K562 (cell line): Measurements from ENCODE around the gene PSMB11. TPM values are rescaled to one million over a fixed set of nuclear protein-coding genes. Genes with fewer than 3 reads are reported as not detected.

Source experiments
- ARID2 ChIP-seq: fragments of 450-650 bp; IDR thresholded peaks from 2 replicates; pipeline ENCODE4 v1.6.1; 2017; ENCODE audit warnings: antibody characterized with exemption, mild to moderate bottlenecking
- BHLHE40 ChIP-seq: IDR thresholded peaks from 2 replicates; pipeline ENCODE4 v1.6.1; 2011; ENCODE audit warnings: low read length, improper control_type of control experiment
- CC2D1A ChIP-seq: fragments of 450-650 bp; IDR thresholded peaks from 2 replicates; pipeline ENCODE4 v1.6.1; 2017; ENCODE audit warnings: mild to moderate bottlenecking
- CTCFL ChIP-seq: IDR thresholded peaks from 2 replicates; pipeline ENCODE4 v1.6.1; 2011; ENCODE audit warnings: borderline replicate concordance, low read depth, mild to moderate bottlenecking, moderate library complexity, low read length; ENCODE audit not compliant: insufficient read depth, poor library complexity, severe bottlenecking
- FOXK1 ChIP-seq: sonication (generic); formaldehyde crosslinking; IDR thresholded peaks from 2 replicates; pipeline ENCODE4 v1.8.0; 2022; ENCODE audit warnings: missing genetic modification reagents, mild to moderate bottlenecking, borderline replicate concordance
- HDGF ChIP-seq: fragments of 450-650 bp; IDR thresholded peaks from 2 replicates; pipeline ENCODE4 v1.6.1; 2016
- NCOA6 ChIP-seq: fragments of 450-650 bp; IDR thresholded peaks from 2 replicates; pipeline ENCODE4 v1.6.1; 2017; ENCODE audit warnings: mild to moderate bottlenecking
- NRF1 ChIP-seq, 2 experiments: fragments of 450-650 bp; IDR thresholded peaks in 1 of 2; conservative IDR thresholded peaks in 1 of 2; 2 replicates each; pipeline ENCODE4 v1.6.1; 2014; ENCODE audit warnings: mild to moderate bottlenecking in 2 of 2
- RBBP5 ChIP-seq: fragments of 200-600 bp; sonication (generic); IDR thresholded peaks from 2 replicates; pipeline ENCODE4 v1.6.1; 2012; ENCODE audit warnings: borderline replicate concordance, mild to moderate bottlenecking, low read length, control low read depth, inconsistent platforms; ENCODE audit not compliant: insufficient read depth, poor library complexity, severe bottlenecking
- SMARCA5 ChIP-seq: fragments of 450-650 bp; IDR thresholded peaks from 2 replicates; pipeline ENCODE4 v1.6.1; 2016
- STAG1 ChIP-seq: sonication (generic); formaldehyde crosslinking; IDR thresholded peaks from 2 replicates; pipeline ENCODE4 v1.5.0; 2020; ENCODE audit warnings: missing genetic modification reagents, borderline replicate concordance
- TFAM ChIP-seq: fragments of 250-450 bp; sonication (Bioruptor Pico); conservative IDR thresholded peaks from 2 replicates; pipeline ENCODE4 v1.5.0; 2021; ENCODE audit warnings: mild to moderate bottlenecking, moderate library complexity
- YY1 ChIP-seq, 3 experiments: IDR thresholded peaks; 2 replicates each; pipeline ENCODE4 v1.6.1; 2011; ENCODE audit warnings: low read length in 2 of 3, mild to moderate bottlenecking in 2 of 3, moderate library complexity in 2 of 3, borderline replicate concordance in 1 of 3, control low read depth in 1 of 3, low read depth in 1 of 3; ENCODE audit not compliant: insufficient read depth in 3 of 3, insufficient replicate concordance in 2 of 3, control insufficient read depth in 1 of 3, insufficient read length in 1 of 3; ENCODE audit errors: extremely low read depth in 1 of 3
- ZFP36 ChIP-seq: fragments of 150-350 bp; IDR thresholded peaks from 2 replicates; pipeline ENCODE4 v1.6.1; 2018; ENCODE audit warnings: low read length, low read depth; ENCODE audit not compliant: partially characterized antibody
- ZNF146 ChIP-seq: IDR thresholded peaks from one replicate; pipeline ENCODE4 v1.6.1; 2018; ENCODE audit warnings: missing compliant biosample characterization; ENCODE audit not compliant: unreplicated experiment
- ZNF253 ChIP-seq: fragments of 250-450 bp; sonication (Bioruptor Pico); conservative IDR thresholded peaks from 2 replicates; pipeline ENCODE4 v1.6.1; 2021; ENCODE audit warnings: mild to moderate bottlenecking
- ZNF436 ChIP-seq: fragments of 250-450, 450-650 bp; sonication (Bioruptor Pico); formaldehyde crosslinking; IDR thresholded peaks from 2 replicates; pipeline ENCODE4 v1.7.0; 2020; ENCODE audit warnings: mild to moderate bottlenecking
- polyA plus RNA-seq, 8 experiments: library from polyadenylated mRNA; depleted of rRNA in 4 of 8; stranded (reverse) in 5 of 8; unstranded in 3 of 8; fragments of >200 nt; fragmentation: Nextera tagmentation in 2 of 8; fragmentation: Illumina TruSeq in 1 of 8; extraction: Ambion mirVana in 2 of 8; extraction: Trizol in 1 of 8; gene quantifications; 2 replicates each; pipeline versions ENCODE4 v1.2.1 to v1.2.3, GENCODE V29; 2011 to 2014; ENCODE audit warnings: inconsistent platforms in 1 of 8, missing spikeins in 1 of 8
- total RNA-seq, 7 experiments: library from RNA; depleted of rRNA in 6 of 7; stranded (reverse); fragments of >200 nt in 6 of 7; fragmentation: Illumina TruSeq in 2 of 7; extraction: Trizol in 2 of 7; gene quantifications; 2 replicates each; pipeline versions ENCODE4 v1.2.1 to v1.2.3, GENCODE V29; 2011 to 2021; ENCODE audit warnings: low replicate concordance in 1 of 7
- TF ChIP-seq, protein P1 (sequence below), 3 experiments: fragments of 200-800 bp in 1 of 3; sonication (Bioruptor generic) in 1 of 3; sonication (generic) in 1 of 3; formaldehyde crosslinking in 1 of 3; IDR thresholded peaks; 2 replicates each; pipeline versions ENCODE4 v1.6.1 to v1.8.0; 2016 to 2022; ENCODE audit warnings: mild to moderate bottlenecking in 2 of 3, missing compliant biosample characterization in 2 of 3, missing genetic modification characterization in 2 of 3, missing genetic modification reagents in 1 of 3
- TF ChIP-seq, protein P2 (sequence below), 2 experiments: fragments of 450-650 bp; IDR thresholded peaks; 2 replicates each; pipeline ENCODE4 v1.6.1; 2018; ENCODE audit warnings: mild to moderate bottlenecking in 2 of 2, low read depth in 1 of 2; ENCODE audit not compliant: partially characterized antibody in 2 of 2

The PSMB11 gene
- total and polyA plus RNA-seq, 9 of the 15 experiments (the other 6 are each of a cell fraction or from before 2014, with no cell fraction given) = not detected

DNA sequence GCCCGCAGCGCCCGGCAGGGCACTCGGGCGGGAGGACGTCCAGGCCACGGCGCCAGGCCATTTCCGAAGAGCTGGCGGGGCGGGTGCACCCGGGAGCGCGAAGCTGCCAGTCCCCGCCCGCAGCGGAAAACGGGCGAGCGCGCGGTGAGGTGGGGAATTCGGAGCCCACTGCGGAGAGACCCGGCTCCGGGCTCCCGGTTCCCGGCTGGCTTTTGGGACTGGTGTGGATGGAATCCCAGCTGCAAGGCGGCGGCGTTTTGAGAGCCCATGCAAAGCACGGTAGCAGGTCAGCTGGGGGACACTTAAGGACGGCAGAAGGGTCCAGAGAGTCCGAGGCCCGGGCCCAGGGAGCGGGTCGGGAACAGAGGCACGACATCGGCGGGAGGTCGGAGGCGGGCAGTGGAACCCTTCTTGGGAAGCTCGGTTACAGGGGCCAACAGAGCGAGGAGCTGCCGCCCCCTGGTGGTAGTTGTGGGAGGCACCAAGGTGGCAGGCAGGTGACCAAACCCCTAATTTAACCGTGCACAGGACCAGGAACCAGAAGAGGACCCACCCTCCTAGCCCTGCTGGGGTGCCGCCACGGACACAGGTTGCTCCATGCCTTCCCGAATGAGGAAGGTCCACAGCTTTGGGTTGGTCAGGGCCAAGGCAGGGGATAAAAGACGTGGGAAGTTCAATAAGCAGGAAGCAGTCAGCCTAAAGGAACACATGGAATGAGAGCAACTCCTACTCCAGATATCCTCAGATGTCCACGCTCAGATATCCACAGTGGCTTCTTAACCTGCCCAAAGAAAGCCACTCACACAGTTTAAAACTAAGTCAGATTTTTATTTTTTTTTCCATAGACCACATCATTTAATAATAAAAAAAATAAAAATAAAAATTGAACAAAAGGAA is 16.0 kb downstream of the PSMB11 start (continued):
- TF ChIP-seq ZNF146 (CRISPR knock-in tag) (no peak), ZNF253 (CRISPR knock-in tag) (no peak), ZFP36 (no peak), RBBP5 (peak; percentile 73), YY1 (IDR thresholded peaks at IDR 0.05; ENCODE audit: borderline replicate concordance in 1 of 3, control insufficient read depth in 1 of 3, extremely low read depth in 1 of 3, insufficient read depth in 3 of 3, insufficient read length in 1 of 3, insufficient replicate concordance in 2 of 3, low read depth in 1 of 3, low read length in 2 of 3) (peak in 2 of 3 experiments; percentile 48), NCOA6 (0 out of 2 replicates have a peak, but pooled peaks have one; percentile 15), TFAM (CRISPR knock-in tag) (no peak), FOXK1 (CRISPR knock-in tag) (0 out of 2 replicates have a peak, but pooled peaks have one; percentile 52), HDGF (no peak), CTCFL (peak; percentile 87), ZNF436 (no peak), BHLHE40 (peak; percentile 94), NRF1 (conservative IDR thresholded peaks at IDR 0.05 in 1 of 2, IDR thresholded peaks at IDR 0.05 in 1 of 2) (no peak), CC2D1A (peak; percentile 84), STAG1 (CRISPR knock-in tag) (peak; percentile 79; the same call in 1 of the 2 replicates), ARID2 (peak; percentile 48; the same call in 1 of the 2 replicates), SMARCA5 (peak; percentile 61; the same call in 1 of the 2 replicates)
- TF ChIP-seq, protein P1, sequence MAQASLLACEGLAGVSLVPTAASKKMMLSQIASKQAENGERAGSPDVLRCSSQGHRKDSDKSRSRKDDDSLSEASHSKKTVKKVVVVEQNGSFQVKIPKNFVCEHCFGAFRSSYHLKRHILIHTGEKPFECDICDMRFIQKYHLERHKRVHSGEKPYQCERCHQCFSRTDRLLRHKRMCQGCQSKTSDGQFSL (CRISPR knock-in tag; IDR thresholded peaks at IDR 0.05) = no peak
- TF ChIP-seq, protein P1 (tag; IDR thresholded peaks at IDR 0.05) = no peak
- TF ChIP-seq, protein P2, sequence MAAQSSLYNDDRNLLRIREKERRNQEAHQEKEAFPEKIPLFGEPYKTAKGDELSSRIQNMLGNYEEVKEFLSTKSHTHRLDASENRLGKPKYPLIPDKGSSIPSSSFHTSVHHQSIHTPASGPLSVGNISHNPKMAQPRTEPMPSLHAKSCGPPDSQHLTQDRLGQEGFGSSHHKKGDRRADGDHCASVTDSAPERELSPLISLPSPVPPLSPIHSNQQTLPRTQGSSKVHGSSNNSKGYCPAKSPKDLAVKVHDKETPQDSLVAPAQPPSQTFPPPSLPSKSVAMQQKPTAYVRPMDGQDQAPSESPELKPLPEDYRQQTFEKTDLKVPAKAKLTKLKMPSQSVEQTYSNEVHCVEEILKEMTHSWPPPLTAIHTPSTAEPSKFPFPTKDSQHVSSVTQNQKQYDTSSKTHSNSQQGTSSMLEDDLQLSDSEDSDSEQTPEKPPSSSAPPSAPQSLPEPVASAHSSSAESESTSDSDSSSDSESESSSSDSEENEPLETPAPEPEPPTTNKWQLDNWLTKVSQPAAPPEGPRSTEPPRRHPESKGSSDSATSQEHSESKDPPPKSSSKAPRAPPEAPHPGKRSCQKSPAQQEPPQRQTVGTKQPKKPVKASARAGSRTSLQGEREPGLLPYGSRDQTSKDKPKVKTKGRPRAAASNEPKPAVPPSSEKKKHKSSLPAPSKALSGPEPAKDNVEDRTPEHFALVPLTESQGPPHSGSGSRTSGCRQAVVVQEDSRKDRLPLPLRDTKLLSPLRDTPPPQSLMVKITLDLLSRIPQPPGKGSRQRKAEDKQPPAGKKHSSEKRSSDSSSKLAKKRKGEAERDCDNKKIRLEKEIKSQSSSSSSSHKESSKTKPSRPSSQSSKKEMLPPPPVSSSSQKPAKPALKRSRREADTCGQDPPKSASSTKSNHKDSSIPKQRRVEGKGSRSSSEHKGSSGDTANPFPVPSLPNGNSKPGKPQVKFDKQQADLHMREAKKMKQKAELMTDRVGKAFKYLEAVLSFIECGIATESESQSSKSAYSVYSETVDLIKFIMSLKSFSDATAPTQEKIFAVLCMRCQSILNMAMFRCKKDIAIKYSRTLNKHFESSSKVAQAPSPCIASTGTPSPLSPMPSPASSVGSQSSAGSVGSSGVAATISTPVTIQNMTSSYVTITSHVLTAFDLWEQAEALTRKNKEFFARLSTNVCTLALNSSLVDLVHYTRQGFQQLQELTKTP (IDR thresholded peaks at IDR 0.05; ENCODE audit: low read depth in 1 of 2, partially characterized antibody in 2 of 2) = peak in 1 of 2 experiments; percentile 55
